ENCODE data around the gene TTC13.

DNA sequence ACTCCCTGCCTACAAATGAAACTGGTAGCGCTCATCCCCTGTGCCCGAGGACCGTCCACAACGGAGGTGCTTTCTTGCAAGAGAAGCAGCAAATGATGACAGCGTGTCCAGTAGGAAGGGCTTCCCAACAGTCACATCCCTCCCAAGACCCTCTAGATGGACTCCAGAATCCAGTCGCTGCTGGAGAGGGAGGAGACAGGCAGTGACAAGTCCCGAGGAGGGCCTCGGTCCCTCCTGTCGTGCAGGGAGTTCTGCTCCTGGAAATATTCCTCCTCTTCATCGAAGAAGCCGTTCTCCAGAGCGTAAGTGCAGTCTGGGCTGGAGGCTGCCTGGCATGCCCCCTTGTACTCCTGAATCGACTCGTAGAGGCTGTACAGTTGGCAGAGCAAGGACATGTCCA lies 41.0 kb upstream of the TTC13 start:
- TF ChIP-seq, protein P1, sequence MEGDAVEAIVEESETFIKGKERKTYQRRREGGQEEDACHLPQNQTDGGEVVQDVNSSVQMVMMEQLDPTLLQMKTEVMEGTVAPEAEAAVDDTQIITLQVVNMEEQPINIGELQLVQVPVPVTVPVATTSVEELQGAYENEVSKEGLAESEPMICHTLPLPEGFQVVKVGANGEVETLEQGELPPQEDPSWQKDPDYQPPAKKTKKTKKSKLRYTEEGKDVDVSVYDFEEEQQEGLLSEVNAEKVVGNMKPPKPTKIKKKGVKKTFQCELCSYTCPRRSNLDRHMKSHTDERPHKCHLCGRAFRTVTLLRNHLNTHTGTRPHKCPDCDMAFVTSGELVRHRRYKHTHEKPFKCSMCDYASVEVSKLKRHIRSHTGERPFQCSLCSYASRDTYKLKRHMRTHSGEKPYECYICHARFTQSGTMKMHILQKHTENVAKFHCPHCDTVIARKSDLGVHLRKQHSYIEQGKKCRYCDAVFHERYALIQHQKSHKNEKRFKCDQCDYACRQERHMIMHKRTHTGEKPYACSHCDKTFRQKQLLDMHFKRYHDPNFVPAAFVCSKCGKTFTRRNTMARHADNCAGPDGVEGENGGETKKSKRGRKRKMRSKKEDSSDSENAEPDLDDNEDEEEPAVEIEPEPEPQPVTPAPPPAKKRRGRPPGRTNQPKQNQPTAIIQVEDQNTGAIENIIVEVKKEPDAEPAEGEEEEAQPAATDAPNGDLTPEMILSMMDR (conservative IDR thresholded peaks at IDR 0.05; ENCODE audit: low read depth, low read length) = no peak
- TF ChIP-seq EZH2 (IDR thresholded peaks at IDR 0.05; ENCODE audit: low read length, unreplicated experiment) = no peak
